ENCODE measurements around the gene LPP.

LPP gene

DNA sequence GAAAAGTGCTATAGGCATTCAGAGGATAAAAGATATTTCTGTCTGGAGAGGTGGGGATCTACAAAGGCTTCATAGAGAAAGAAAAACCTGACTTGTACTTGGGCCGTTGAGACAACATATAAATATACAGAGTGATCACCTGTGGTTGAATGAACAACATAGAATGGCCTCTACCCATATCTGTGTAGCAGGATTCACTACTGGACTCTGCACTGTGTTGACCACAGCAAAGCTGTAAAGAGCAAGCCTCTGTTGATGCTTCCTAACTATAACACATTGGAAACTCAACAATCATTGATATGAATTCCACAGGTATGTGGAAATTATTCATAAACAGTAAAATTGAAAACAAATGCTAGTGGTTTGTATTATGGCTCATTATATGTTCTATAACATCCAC is 19.1 kb upstream of the LPP start:
- H3K4me3 ChIP-seq (ENCODE audit: low read depth, low read length) = no peak overlapping the region
- no peak for TF ChIP-seq CTCF (IDR thresholded peaks at IDR 0.05; ENCODE audit: low read depth, low read length, missing control alignments)
- in situ Hi-C loops (cut with HindIII; ENCODE audit: low sequenced_read_pairs) = loop anchor here (25.0 kb wide), 1 partner anchor 398 kb away; the partner anchor contains the start of gene BCL6
- no peak for DNase-seq (ENCODE audit: low read depth)

DNA sequence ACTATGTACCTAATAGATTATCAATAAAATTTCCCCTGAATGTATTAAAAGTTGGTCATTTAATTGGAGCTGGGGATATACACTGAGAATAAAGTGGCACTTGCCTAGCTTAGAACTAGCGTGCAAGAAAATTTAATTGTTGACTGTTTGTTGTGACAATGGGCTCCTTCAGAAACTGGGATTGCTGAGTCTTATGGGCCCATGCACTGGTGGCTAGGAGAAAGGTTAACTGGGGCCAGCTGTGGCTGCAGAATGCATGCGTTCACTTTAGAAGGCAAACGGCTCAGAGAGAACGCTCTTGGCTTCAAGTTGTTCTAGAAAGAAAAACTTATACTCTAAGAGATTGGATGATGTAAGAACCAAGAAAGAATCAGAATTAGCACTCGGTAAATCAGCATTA is 18.7 kb upstream of the LPP start:
- in situ Hi-C loops (cut with HindIII; ENCODE audit: low sequenced_read_pairs) = loop anchor here (25.0 kb wide), 1 partner anchor 398 kb away; the partner anchor contains the start of gene BCL6
- no peak for DNase-seq (ENCODE audit: low read depth)
- no peak overlapping the region for H3K4me3 ChIP-seq (ENCODE audit: low read depth, low read length)
- TF ChIP-seq CTCF (IDR thresholded peaks at IDR 0.05; ENCODE audit: low read depth, low read length, missing control alignments) = no peak

- TF ChIP-seq CTCF (IDR thresholded peaks at IDR 0.05; ENCODE audit: low read depth, low read length, missing control alignments) = no peak
- DNase-seq (ENCODE audit: low read depth) = no peak
- in situ Hi-C loops (cut with HindIII; ENCODE audit: low sequenced_read_pairs) = loop anchor here (25.0 kb wide), 1 partner anchor 400 kb away; the partner anchor contains the start of gene BCL6
- H3K4me3 ChIP-seq (ENCODE audit: low read depth, low read length) = no peak overlapping the region
These were observed 16.9 kb upstream of the LPP start for GRCh38 chr3:188137051-188137450.

- in situ Hi-C loops (cut with HindIII; ENCODE audit: low sequenced_read_pairs) = loop anchor here (25.0 kb wide), 1 partner anchor 402 kb away; the partner anchor contains the start of gene BCL6
- DNase-seq (ENCODE audit: low read depth) = no peak
- TF ChIP-seq CTCF (IDR thresholded peaks at IDR 0.05; ENCODE audit: low read depth, low read length, missing control alignments) = no peak
- no peak overlapping the region for H3K4me3 ChIP-seq (ENCODE audit: low read depth, low read length)
These were observed 14.5 kb upstream of the LPP start for GRCh38 chr3:188139466-188139865.

GRCh38 chr3:188146219-188146618 is 7.7 kb upstream of the LPP start:
- no peak for DNase-seq (ENCODE audit: low read depth)
- TF ChIP-seq CTCF (IDR thresholded peaks at IDR 0.05; ENCODE audit: low read depth, low read length, missing control alignments) = no peak
- in situ Hi-C loops (cut with HindIII; ENCODE audit: low sequenced_read_pairs) = loop anchor here (25.0 kb wide), 1 partner anchor 409 kb away; the partner anchor contains the start of gene BCL6
- no peak overlapping the region for H3K4me3 ChIP-seq (ENCODE audit: low read depth, low read length)

DNA sequence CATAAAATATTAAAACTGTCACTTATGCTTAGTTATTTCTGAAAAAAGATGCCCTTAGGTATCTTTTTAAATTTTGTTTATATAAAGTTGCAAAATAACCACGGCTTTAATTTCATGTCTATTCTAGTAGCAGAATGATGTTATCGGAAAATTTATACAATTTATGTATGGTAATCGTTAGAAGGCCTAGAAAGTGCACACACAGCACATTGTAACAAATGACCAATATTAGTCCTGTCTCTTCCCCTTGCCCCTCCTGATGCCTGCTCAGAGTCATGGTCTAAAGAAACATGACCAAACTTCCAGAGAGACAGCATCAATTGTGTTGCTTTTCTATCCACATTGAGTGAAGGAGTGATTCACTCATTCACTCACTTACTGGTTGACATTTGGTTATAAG is 6.2 kb upstream of the LPP start:
- in situ Hi-C loops (cut with HindIII; ENCODE audit: low sequenced_read_pairs) = loop anchor here (25.0 kb wide), 1 partner anchor 410 kb away; the partner anchor contains the start of gene BCL6
- H3K4me3 ChIP-seq (ENCODE audit: low read depth, low read length) = no peak overlapping the region
- TF ChIP-seq CTCF (IDR thresholded peaks at IDR 0.05; ENCODE audit: low read depth, low read length, missing control alignments) = no peak
- no peak for DNase-seq (ENCODE audit: low read depth)
